IMR-90 (cell line): ENCODE results near the gene CREG2. TPM values are rescaled to one million over a fixed set of nuclear protein-coding genes. Genes with fewer than 3 reads are reported as not detected.

ENCODE experiments used
- ATAC-seq: fragments of 200-7000 bp; cut with Tn5 transposase; 2 replicates; pipeline ENCODE4 v1.9.1; 2020; ENCODE audit warnings: low read depth, mild to moderate bottlenecking, moderate library complexity
- BruUV-seq: library from RNA; stranded (reverse); fragments of 400-500 nt; replicated peaks from 2 replicates; lab custom pipeline; 2021; lab: Mats Ljungman, UMichigan
- CTCF ChIA-PET: fragments of 300-600 bp; formaldehyde crosslinking; extraction: SDS; loops from one replicate; lab custom pipeline; 2021; ENCODE audit warnings: antibody characterized with exemption; lab: Yijun Ruan, JAX
- POLR2A ChIA-PET: fragments of 300-600 bp; sonication (Branson Sonifier 250); formaldehyde crosslinking; loops from one replicate; lab custom pipeline; 2022; ENCODE audit warnings: antibody characterized with exemption; ENCODE audit not compliant: unreplicated experiment; lab: Charles Lee
- DNase-seq: peaks from one replicate; pipeline ENCODE4 v3.0.0; 2013
- H2AFZ ChIP-seq: replicated peaks from 2 replicates; pipeline ENCODE3; 2013; ENCODE audit warnings: low read length, mild to moderate bottlenecking; ENCODE audit not compliant: poor library complexity
- H2AK5ac ChIP-seq: 2 replicates; pipeline ENCODE4 v1.6.1; 2013; ENCODE audit warnings: low read depth, low read length, inconsistent platforms
- H2AK9ac ChIP-seq: replicated peaks from 2 replicates; pipeline ENCODE3; 2013; ENCODE audit warnings: mild to moderate bottlenecking, low read depth, low read length, moderate library complexity; ENCODE audit not compliant: poor library complexity
- H2BK120ac ChIP-seq: 2 replicates; pipeline ENCODE4 v1.6.1; 2013; ENCODE audit warnings: low read depth, low read length, inconsistent platforms
- H2BK15ac ChIP-seq: 3 replicates; pipeline ENCODE4 v1.6.1; 2013; ENCODE audit warnings: low read depth, low read length, inconsistent platforms
- H2BK20ac ChIP-seq: 2 replicates; pipeline ENCODE4 v1.6.1; 2013; ENCODE audit warnings: low read depth, mild to moderate bottlenecking, inconsistent platforms, low read length, moderate library complexity
- H2BK5ac ChIP-seq: 2 replicates; pipeline ENCODE4 v1.6.1; 2013; ENCODE audit warnings: mild to moderate bottlenecking, low read depth, low read length, inconsistent platforms; ENCODE audit not compliant: poor library complexity, severe bottlenecking
- H3K14ac ChIP-seq: replicated peaks from 2 replicates; pipeline ENCODE4 v1.6.1; 2013; ENCODE audit warnings: low read depth, low read length, inconsistent platforms
- H3K18ac ChIP-seq: 2 replicates; pipeline ENCODE4 v1.6.1; 2013; ENCODE audit warnings: low read depth, low read length, control low read depth
- H3K23ac ChIP-seq: 2 replicates; pipeline ENCODE4 v1.6.1; 2013; ENCODE audit warnings: low read depth, low read length, inconsistent platforms
- H3K27ac ChIP-seq: 2 replicates; pipeline ENCODE4 v1.5.1; 2013; ENCODE audit warnings: mild to moderate bottlenecking, control low read depth, low read length; ENCODE audit not compliant: insufficient read depth
- H3K27me3 ChIP-seq: 2 replicates; pipeline ENCODE4 v1.6.1; 2013; ENCODE audit warnings: low read length; ENCODE audit not compliant: control insufficient read depth, insufficient read depth
- H3K36me3 ChIP-seq: 2 replicates; pipeline ENCODE4 v1.6.1; 2013; ENCODE audit warnings: low read length, mixed read lengths; ENCODE audit not compliant: control insufficient read depth, insufficient read depth
- H3K4ac ChIP-seq: 2 replicates; pipeline ENCODE4 v1.6.1; 2013; ENCODE audit warnings: low read depth, low read length, inconsistent platforms
- H3K4me1 ChIP-seq: 2 replicates; pipeline ENCODE4 v1.6.1; 2013; ENCODE audit warnings: low read length, mixed read lengths; ENCODE audit not compliant: control insufficient read depth, insufficient read depth
- H3K4me2 ChIP-seq: 2 replicates; pipeline ENCODE4 v1.6.1; 2013; ENCODE audit warnings: low read depth, mild to moderate bottlenecking, control low read depth, low read length, moderate library complexity
- H3K4me3 ChIP-seq: 2 replicates; pipeline ENCODE4 v1.5.1; 2013; ENCODE audit warnings: low read depth, mild to moderate bottlenecking, control low read depth, low read length, moderate library complexity; ENCODE audit not compliant: insufficient read depth
- H3K56ac ChIP-seq: 2 replicates; pipeline ENCODE4 v1.6.1; 2013; ENCODE audit warnings: low read length, inconsistent platforms; ENCODE audit not compliant: insufficient read depth; ENCODE audit errors: extremely low read depth
- H3K79me1 ChIP-seq, 2 experiments: 2 replicates each; pipeline ENCODE4 v1.6.1; 2013; ENCODE audit warnings: low read length in 2 of 2, inconsistent platforms in 1 of 2, low read depth in 1 of 2
- H3K9ac ChIP-seq: 2 replicates; pipeline ENCODE4 v1.6.1; 2013; ENCODE audit warnings: low read depth, low read length, control low read depth
- H3K9me1 ChIP-seq: 2 replicates; pipeline ENCODE4 v1.6.1; 2013; ENCODE audit warnings: low read length, inconsistent platforms; ENCODE audit not compliant: insufficient read depth
- H3K9me3 ChIP-seq: 2 replicates; pipeline ENCODE4 v1.6.1; 2013; ENCODE audit warnings: low read length; ENCODE audit not compliant: control insufficient read depth, insufficient read depth
- H4K20me1 ChIP-seq: 2 replicates; pipeline ENCODE4 v1.6.1; 2013; ENCODE audit warnings: low read length, inconsistent platforms; ENCODE audit not compliant: insufficient read depth
- H4K5ac ChIP-seq: 2 replicates; pipeline ENCODE4 v1.6.1; 2013; ENCODE audit warnings: mild to moderate bottlenecking, low read depth, low read length, control low read depth
- H4K8ac ChIP-seq, 2 experiments: 2 replicates each; pipeline ENCODE4 v1.6.1; 2013; ENCODE audit warnings: low read depth in 2 of 2, low read length in 2 of 2, control low read depth in 1 of 2, inconsistent platforms in 1 of 2
- H4K91ac ChIP-seq: 2 replicates; pipeline ENCODE4 v1.6.1; 2013; ENCODE audit warnings: low read depth, low read length, inconsistent platforms; ENCODE audit not compliant: insufficient read depth
- CEBPB ChIP-seq: IDR thresholded peaks from 2 replicates; pipeline ENCODE4 v1.6.1; 2012; ENCODE audit warnings: low read depth, low read length, improper control_type of control experiment
- CHD1 ChIP-seq: IDR thresholded peaks from 2 replicates; pipeline ENCODE4 v1.6.1; 2012; ENCODE audit warnings: low read depth, low read length, improper control_type of control experiment
- FOS ChIP-seq: fragments of 150-350 bp; IDR thresholded peaks from 2 replicates; pipeline ENCODE4 v1.6.1; 2016; ENCODE audit warnings: low read depth, low read length
- MAFK ChIP-seq: IDR thresholded peaks from 2 replicates; pipeline ENCODE4 v1.6.1; 2012; ENCODE audit warnings: low read depth, low read length, improper control_type of control experiment
- MAZ ChIP-seq: IDR thresholded peaks from 2 replicates; pipeline ENCODE4 v1.6.1; 2012; ENCODE audit warnings: low read depth, mild to moderate bottlenecking, low read length, improper control_type of control experiment, moderate library complexity, borderline replicate concordance
- MXI1 ChIP-seq: IDR thresholded peaks from 2 replicates; pipeline ENCODE4 v1.6.1; 2012; ENCODE audit warnings: low read depth, mild to moderate bottlenecking, low read length, moderate library complexity, borderline replicate concordance
- NFE2L2 ChIP-seq: fragments of 150-350 bp; IDR thresholded peaks from 2 replicates; pipeline ENCODE4 v1.6.1; 2016; ENCODE audit warnings: low read depth, mild to moderate bottlenecking, low read length
- RAD21 ChIP-seq: IDR thresholded peaks from 2 replicates; pipeline ENCODE4 v1.6.1; 2012; ENCODE audit warnings: low read length, improper control_type of control experiment
- RFX5 ChIP-seq: IDR thresholded peaks from 2 replicates; pipeline ENCODE4 v1.8.0; 2012; ENCODE audit warnings: low read depth, mild to moderate bottlenecking, low read length, moderate library complexity
- SMC3 ChIP-seq: fragments of 150-350 bp; IDR thresholded peaks from 2 replicates; pipeline ENCODE4 v1.6.1; 2016; ENCODE audit warnings: low read depth, mild to moderate bottlenecking, antibody characterized with exemption, low read length, moderate library complexity
- WGBS, 2 experiments: methylation state at CpG; one replicate each; pipeline versions ENCODE4 v1.1.5 to v1.1.7; 2013; ENCODE audit warnings: missing lambda C conversion rate in 2 of 2; ENCODE audit not compliant: insufficient read length in 1 of 2; ENCODE audit errors: extremely low coverage in 2 of 2; 5-methylcytosine and 5-hydroxymethylcytosine counted together
- dilution Hi-C: fragments of 300-500 bp; cut with HindIII; formaldehyde crosslinking; loops from one replicate; pipeline ENCODE4 v1.14.3; 2018; ENCODE audit warnings: low sequenced_read_pairs; ENCODE audit not compliant: unreplicated experiment
- in situ Hi-C: fragments of 300-500 bp; cut with MboI; formaldehyde crosslinking; loops from 3 replicates; pipeline ENCODE4 v1.14.3; 2019; ENCODE audit warnings: low sequenced_read_pairs, inconsistent platforms, mixed read lengths
- intact Hi-C: fragments of 100-400 bp; cut with micrococcal nuclease; formaldehyde crosslinking; loops from 2 replicates; pipeline ENCODE4 v1.10.0; 2022
- polyA plus RNA-seq, 3 experiments: library from polyadenylated mRNA; depleted of rRNA; stranded (reverse); fragments of >200 nt; gene quantifications; 2 replicates each; pipeline ENCODE4 v1.2.3, GENCODE V29; 2012; ENCODE audit warnings: low replicate concordance in 1 of 3
- total RNA-seq: library from RNA; depleted of rRNA; stranded (reverse); fragments of >200 nt; gene quantifications from 2 replicates; pipeline ENCODE4 v1.2.3, GENCODE V29; 2012
- TF ChIP-seq, protein P1 (sequence below): conservative IDR thresholded peaks from 2 replicates; pipeline ENCODE4 v1.5.1; 2012; ENCODE audit warnings: mild to moderate bottlenecking, low read depth, low read length, improper control_type of control experiment
- TF ChIP-seq, protein P2 (sequence below): fragments of 150-350 bp; IDR thresholded peaks from 2 replicates; pipeline ENCODE4 v1.6.1; 2017; ENCODE audit warnings: mild to moderate bottlenecking, antibody characterized with exemption, low read length, low read depth

The CREG2 gene
- total and polyA plus RNA-seq, 2 of the 4 experiments (the other 2 are of a cell fraction), result 0.17 TPM; not detected in 1

DNA sequence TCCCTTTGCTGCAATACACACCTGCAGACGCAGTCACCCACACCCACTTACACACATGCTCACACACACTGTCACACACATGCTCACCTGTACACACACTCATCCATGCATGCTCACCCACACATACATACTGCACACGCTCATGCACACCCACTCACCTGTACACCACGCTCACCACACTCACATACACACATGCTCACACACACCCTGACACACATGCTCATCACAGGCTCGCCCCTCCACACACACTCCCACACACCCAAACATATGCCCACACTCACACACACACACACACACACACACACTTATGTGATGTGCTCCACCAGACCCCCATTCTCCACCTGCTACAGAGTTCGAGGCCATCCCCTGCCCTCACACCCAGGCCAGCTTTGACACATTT, 22.8 kb upstream of the CREG2 start:
- Histone ChIP-seq H2AK5ac (peak overlapping the region; percentile 35; the same call in 1 of the 2 replicates), H2BK20ac (no peak overlapping the region), H2BK5ac (no peak overlapping the region), H2BK120ac (no peak overlapping the region), H4K20me1 (no peaks in the 10 kb centered on the region), H3K9ac (no peak overlapping the region), H3K14ac (no peak overlapping the region), H3K4ac (no peak overlapping the region), H4K91ac (no peak overlapping the region), H3K27ac (no peak overlapping the region), H3K9me1 (peaks cover 7% of the 10 kb centered on the region), H4K8ac (no peak overlapping the region), H2AFZ (peak overlapping the region; percentile 21), H2BK15ac (no peak overlapping the region), H3K9me3 (no peaks in the 10 kb centered on the region), H3K36me3 (no peaks in the 10 kb centered on the region), H4K5ac (no peak overlapping the region), H3K4me1 (peaks cover 4% of the 10 kb centered on the region), H3K18ac (no peak overlapping the region), H3K27me3 (no peaks in the 10 kb centered on the region), H3K4me2 (no peak overlapping the region), H2AK9ac (no peak overlapping the region), H3K23ac (no peak overlapping the region), H3K79me1 (no peaks in the 10 kb centered on the region), H3K56ac (no peak overlapping the region), H3K4me3 (no peak overlapping the region)
- dilution Hi-C loops (no loop called here), in situ Hi-C loops (no loop called here), intact Hi-C loops (no loop called here)
- DNase-seq (no peak), ATAC-seq (no peak)
- TF ChIP-seq MAFK, result no peak
- TF ChIP-seq CEBPB, result no peak
- TF ChIP-seq, protein P1, sequence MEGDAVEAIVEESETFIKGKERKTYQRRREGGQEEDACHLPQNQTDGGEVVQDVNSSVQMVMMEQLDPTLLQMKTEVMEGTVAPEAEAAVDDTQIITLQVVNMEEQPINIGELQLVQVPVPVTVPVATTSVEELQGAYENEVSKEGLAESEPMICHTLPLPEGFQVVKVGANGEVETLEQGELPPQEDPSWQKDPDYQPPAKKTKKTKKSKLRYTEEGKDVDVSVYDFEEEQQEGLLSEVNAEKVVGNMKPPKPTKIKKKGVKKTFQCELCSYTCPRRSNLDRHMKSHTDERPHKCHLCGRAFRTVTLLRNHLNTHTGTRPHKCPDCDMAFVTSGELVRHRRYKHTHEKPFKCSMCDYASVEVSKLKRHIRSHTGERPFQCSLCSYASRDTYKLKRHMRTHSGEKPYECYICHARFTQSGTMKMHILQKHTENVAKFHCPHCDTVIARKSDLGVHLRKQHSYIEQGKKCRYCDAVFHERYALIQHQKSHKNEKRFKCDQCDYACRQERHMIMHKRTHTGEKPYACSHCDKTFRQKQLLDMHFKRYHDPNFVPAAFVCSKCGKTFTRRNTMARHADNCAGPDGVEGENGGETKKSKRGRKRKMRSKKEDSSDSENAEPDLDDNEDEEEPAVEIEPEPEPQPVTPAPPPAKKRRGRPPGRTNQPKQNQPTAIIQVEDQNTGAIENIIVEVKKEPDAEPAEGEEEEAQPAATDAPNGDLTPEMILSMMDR, result no peak
- no peak for TF ChIP-seq CHD1
- no peak for TF ChIP-seq MAZ
- TF ChIP-seq NFE2L2, result no peak
- TF ChIP-seq MXI1, result no peak
- TF ChIP-seq SMC3, result no peak
- TF ChIP-seq, protein P2, sequence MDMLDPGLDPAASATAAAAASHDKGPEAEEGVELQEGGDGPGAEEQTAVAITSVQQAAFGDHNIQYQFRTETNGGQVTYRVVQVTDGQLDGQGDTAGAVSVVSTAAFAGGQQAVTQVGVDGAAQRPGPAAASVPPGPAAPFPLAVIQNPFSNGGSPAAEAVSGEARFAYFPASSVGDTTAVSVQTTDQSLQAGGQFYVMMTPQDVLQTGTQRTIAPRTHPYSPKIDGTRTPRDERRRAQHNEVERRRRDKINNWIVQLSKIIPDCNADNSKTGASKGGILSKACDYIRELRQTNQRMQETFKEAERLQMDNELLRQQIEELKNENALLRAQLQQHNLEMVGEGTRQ, result no peak
- no peak for TF ChIP-seq FOS
- TF ChIP-seq RFX5, result no peak
- no peak for TF ChIP-seq RAD21
- no TSS peak for BruUV-seq
- 98% methylated on average over 4 of the region's 5 CpGs; no CpG with 5 or more reads in 1 of the 2 experiments for WGBS, 2 experiments
- POLR2A ChIA-PET, result no interaction called here
- CTCF ChIA-PET, result interaction anchor here (0.6 to 1.0 kb wide), 2 partner anchors 68 to 421 kb away, joined by 3 read pairs; no protein-coding TSS in a partner anchor
